PC-3 (cell line): ENCODE data around the gene WFS1.

Experiments
- EZH2 ChIP-seq: fragments of 300-600 bp; sonication (generic); IDR thresholded peaks from one replicate; pipeline ENCODE4 v1.6.1; 2017; ENCODE audit warnings: antibody characterized with exemption, mild to moderate bottlenecking, low read length; ENCODE audit not compliant: unreplicated experiment
- TF ChIP-seq, protein P1 (sequence below): fragments of 300-600 bp; sonication (generic); conservative IDR thresholded peaks from 2 replicates; pipeline ENCODE4 v1.5.1; 2017; ENCODE audit warnings: antibody characterized with exemption, low read depth, mild to moderate bottlenecking, low read length

DNA sequence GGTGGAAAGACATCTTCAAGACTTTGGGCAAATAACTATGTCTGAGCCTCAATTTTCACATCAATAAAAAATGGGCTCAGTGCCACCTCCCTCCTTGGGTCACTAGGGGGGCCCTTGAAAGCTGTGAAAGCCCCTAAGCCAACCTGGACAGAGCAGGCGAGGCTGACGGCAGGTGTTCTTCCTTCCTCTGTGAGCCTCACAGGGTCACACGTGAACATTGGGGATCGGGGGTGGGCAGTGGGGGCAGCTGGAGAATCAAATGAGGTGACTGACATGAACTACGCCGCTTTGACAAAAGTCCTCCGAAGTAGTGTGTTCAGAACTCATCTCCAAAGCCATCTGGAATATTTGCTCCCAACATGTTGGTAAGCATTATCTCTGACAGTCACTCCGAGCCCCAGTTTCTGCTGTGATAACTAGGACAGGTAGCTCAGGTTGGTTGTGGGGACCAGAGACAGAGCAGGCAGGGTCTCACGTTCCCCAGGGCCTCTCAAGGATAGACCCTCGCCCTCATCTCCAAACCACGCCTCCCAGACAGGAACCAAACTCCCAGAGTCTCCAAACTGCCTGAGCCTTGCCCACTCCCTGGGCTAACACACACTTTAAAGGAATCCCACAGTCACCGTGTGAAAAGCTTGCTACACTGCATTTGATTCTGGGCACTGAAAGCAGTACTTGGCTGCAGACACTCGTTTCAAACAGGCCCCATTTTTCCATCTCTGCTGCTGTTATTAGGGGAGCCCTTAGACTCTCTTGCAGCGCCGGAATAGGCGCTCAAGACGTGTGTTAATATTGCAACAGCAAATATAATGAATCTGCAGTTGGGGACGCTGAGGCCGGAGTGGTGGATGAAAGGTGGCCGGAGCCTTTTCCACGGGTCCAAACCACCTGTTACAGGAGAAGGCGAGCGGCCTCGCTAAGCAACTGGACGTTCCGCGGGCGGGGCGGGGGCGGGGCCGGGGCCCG, 717 bp upstream of the WFS1 start:
- TF ChIP-seq, protein P1, sequence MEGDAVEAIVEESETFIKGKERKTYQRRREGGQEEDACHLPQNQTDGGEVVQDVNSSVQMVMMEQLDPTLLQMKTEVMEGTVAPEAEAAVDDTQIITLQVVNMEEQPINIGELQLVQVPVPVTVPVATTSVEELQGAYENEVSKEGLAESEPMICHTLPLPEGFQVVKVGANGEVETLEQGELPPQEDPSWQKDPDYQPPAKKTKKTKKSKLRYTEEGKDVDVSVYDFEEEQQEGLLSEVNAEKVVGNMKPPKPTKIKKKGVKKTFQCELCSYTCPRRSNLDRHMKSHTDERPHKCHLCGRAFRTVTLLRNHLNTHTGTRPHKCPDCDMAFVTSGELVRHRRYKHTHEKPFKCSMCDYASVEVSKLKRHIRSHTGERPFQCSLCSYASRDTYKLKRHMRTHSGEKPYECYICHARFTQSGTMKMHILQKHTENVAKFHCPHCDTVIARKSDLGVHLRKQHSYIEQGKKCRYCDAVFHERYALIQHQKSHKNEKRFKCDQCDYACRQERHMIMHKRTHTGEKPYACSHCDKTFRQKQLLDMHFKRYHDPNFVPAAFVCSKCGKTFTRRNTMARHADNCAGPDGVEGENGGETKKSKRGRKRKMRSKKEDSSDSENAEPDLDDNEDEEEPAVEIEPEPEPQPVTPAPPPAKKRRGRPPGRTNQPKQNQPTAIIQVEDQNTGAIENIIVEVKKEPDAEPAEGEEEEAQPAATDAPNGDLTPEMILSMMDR, result no peak
- TF ChIP-seq EZH2, result no peak
